OCI-LY7 (cell line): ENCODE measurements around the gene OR5H2.

ENCODE experiments used
- CTCF ChIP-seq: fragments of 200-600 bp; sonication (generic); conservative IDR thresholded peaks from 2 replicates; pipeline ENCODE4 v1.5.1; 2014; ENCODE audit warnings: mild to moderate bottlenecking, antibody characterized with exemption, low read length, moderate library complexity, mixed read lengths
- EZH2phosphoT487 ChIP-seq: fragments of 200-600 bp; sonication (generic); IDR thresholded peaks from 2 replicates; pipeline ENCODE4 v1.6.1; 2018; ENCODE audit warnings: low read depth, borderline replicate concordance, mild to moderate bottlenecking, mixed run types, antibody characterized with exemption, low read length, moderate library complexity, mixed read lengths

GRCh38 chr3:98325055-98325454 is 42.8 kb downstream of the OR5H2 start:
- TF ChIP-seq CTCF: no peak
- no peak for TF ChIP-seq EZH2phosphoT487
